HepG2 (cell line): Measurements from ENCODE around the gene DOCK4. TPM values are rescaled to one million over a fixed set of nuclear protein-coding genes. Genes with fewer than 3 reads are reported as not detected.

Experiments
- ATAC-seq: fragments of 200-7000 bp; cut with Tn5 transposase; 3 replicates; pipeline ENCODE4 v1.9.1; 2020; ENCODE audit warnings: mild to moderate bottlenecking, moderate library complexity
- BruUV-seq: library from RNA; stranded (reverse); fragments of 400-500 nt; replicated peaks from 2 replicates; lab custom pipeline; 2021; lab: Mats Ljungman, UMichigan
- CTCF ChIA-PET: fragments of 300-600 bp; formaldehyde crosslinking; extraction: SDS; loops from one replicate; lab custom pipeline; 2021; ENCODE audit warnings: low total read pairs, inconsistent platforms, low intra/inter-chr PET ratio; lab: Yijun Ruan, JAX
- POLR2A ChIA-PET: fragments of 350-600 bp; sonication (Branson Sonifier 250); formaldehyde crosslinking; loops from one replicate; lab custom pipeline; 2020; ENCODE audit warnings: antibody characterized with exemption, inconsistent platforms; lab: Yijun Ruan, JAX
- DNase-seq: peaks from one replicate; pipeline ENCODE4 v3.0.0-alpha.2; 2015; ENCODE audit warnings: low spot score
- FAIRE-seq: peaks from 3 replicates; lab custom pipeline; 2011; peaks lifted over from hg19 to GRCh38; lab: Jason Lieb, UNC
- H2AFZ ChIP-seq: one replicate; pipeline ENCODE4 v1.6.1; 2011; ENCODE audit warnings: low read length, inconsistent platforms
- H3K27ac ChIP-seq: fragments of 300-600 bp; 3 replicates; pipeline ENCODE4 v1.8.0; 2011; ENCODE audit warnings: mixed run types, mild to moderate bottlenecking, mixed read lengths, low read length, inconsistent platforms; ENCODE audit not compliant: insufficient read depth; ENCODE audit errors: extremely low read length
- H3K27me3 ChIP-seq, 2 experiments: fragments of 200-600 bp in 1 of 2; 2 replicates in 1 of 2; 3 replicates in 1 of 2; pipeline versions ENCODE4 v1.6.0 to v1.8.0; 2011; ENCODE audit warnings: low read length in 2 of 2, mild to moderate bottlenecking in 2 of 2, moderate library complexity in 2 of 2, inconsistent platforms in 1 of 2; ENCODE audit not compliant: insufficient read depth in 2 of 2, control insufficient read depth in 1 of 2
- H3K36me3 ChIP-seq, 2 experiments: fragments of 200-600 bp in 1 of 2; replicated peaks in 1 of 2; 2 replicates in 1 of 2; 3 replicates in 1 of 2; pipeline versions ENCODE4 v1.5.1 to v1.8.0; 2011; ENCODE audit warnings: low read length in 2 of 2, inconsistent platforms in 1 of 2; ENCODE audit not compliant: insufficient read depth in 2 of 2, control insufficient read depth in 1 of 2
- H3K4me1 ChIP-seq: 2 replicates; pipeline ENCODE4 v1.5.1; 2012; ENCODE audit warnings: low read length, inconsistent platforms; ENCODE audit not compliant: insufficient read depth
- H3K4me2 ChIP-seq: 2 replicates; pipeline ENCODE4 v1.6.0; 2011; ENCODE audit warnings: low read depth, low read length, inconsistent platforms
- H3K4me3 ChIP-seq, 3 experiments: fragments of 200-600 bp in 1 of 3; sonication (generic), shearing (Covaris generic) in 1 of 3; replicated peaks in 1 of 3; 2 replicates each; pipeline ENCODE4 v1.5.1; 2011 to 2016; ENCODE audit warnings: low read length in 3 of 3, inconsistent platforms in 2 of 3, low read depth in 2 of 3, mild to moderate bottlenecking in 2 of 3, control low read depth in 1 of 3, mixed read lengths in 1 of 3; ENCODE audit not compliant: insufficient read depth in 1 of 3
- H3K79me2 ChIP-seq: one replicate; pipeline ENCODE4 v1.6.1; 2011; ENCODE audit warnings: low read length, inconsistent platforms; ENCODE audit not compliant: insufficient read depth
- H3K9ac ChIP-seq: 2 replicates; pipeline ENCODE4 v1.6.0; 2011; ENCODE audit warnings: mild to moderate bottlenecking, low read depth, low read length, inconsistent platforms; ENCODE audit not compliant: insufficient read depth
- H3K9me3 ChIP-seq: 2 replicates; pipeline ENCODE4 v1.5.1; 2012; ENCODE audit warnings: mild to moderate bottlenecking, low read length
- H4K20me1 ChIP-seq: 2 replicates; pipeline ENCODE4 v1.6.0; 2011; ENCODE audit warnings: inconsistent platforms, mild to moderate bottlenecking, low read length, moderate library complexity; ENCODE audit not compliant: insufficient read depth
- ASH2L ChIP-seq: fragments of 300-600, 200-600 bp; sonication (generic); IDR thresholded peaks from 2 replicates; pipeline ENCODE4 v1.7.0; 2017; ENCODE audit warnings: low read depth, mild to moderate bottlenecking, moderate library complexity, mixed read lengths, low read length; ENCODE audit not compliant: insufficient read length
- CENPT ChIP-seq: sonication (generic); formaldehyde crosslinking; IDR thresholded peaks from 2 replicates; pipeline ENCODE4 v1.8.0; 2022; ENCODE audit warnings: low read depth, mild to moderate bottlenecking, moderate library complexity, missing genetic modification reagents
- CREBL2 ChIP-seq: sonication (generic); formaldehyde crosslinking; IDR thresholded peaks from 2 replicates; pipeline ENCODE4 v1.8.1; 2023; ENCODE audit warnings: missing genetic modification reagents, mild to moderate bottlenecking, borderline replicate concordance
- DZIP1 ChIP-seq: sonication (generic); formaldehyde crosslinking; IDR thresholded peaks from 2 replicates; pipeline ENCODE4 v1.5.0; 2020; ENCODE audit warnings: mild to moderate bottlenecking, missing genetic modification reagents
- HMGXB4 ChIP-seq, 2 experiments: sonication (generic) in 1 of 2; formaldehyde crosslinking in 1 of 2; IDR thresholded peaks; 2 replicates each; pipeline versions ENCODE4 v1.4.0 to v1.6.1; 2018 to 2020; ENCODE audit warnings: missing genetic modification reagents in 2 of 2, borderline replicate concordance in 1 of 2, low read depth in 1 of 2, mild to moderate bottlenecking in 1 of 2, missing biosample characterization in 1 of 2
- MXI1 ChIP-seq: IDR thresholded peaks from 3 replicates; pipeline ENCODE4 v1.6.1; 2012; ENCODE audit warnings: low read depth, low read length, inconsistent platforms, borderline replicate concordance
- POGZ ChIP-seq: sonication (generic); formaldehyde crosslinking; IDR thresholded peaks from 2 replicates; pipeline ENCODE4 v1.4.0; 2020; ENCODE audit warnings: mild to moderate bottlenecking, missing genetic modification reagents
- TBP ChIP-seq: sonication (generic); formaldehyde crosslinking; IDR thresholded peaks from 2 replicates; pipeline ENCODE4 v1.5.0; 2020; ENCODE audit warnings: missing genetic modification reagents
- ZKSCAN1 ChIP-seq: fragments of 150-350 bp; IDR thresholded peaks from 2 replicates; pipeline ENCODE4 v1.6.1; 2014; ENCODE audit warnings: low read length
- ZNF296 ChIP-seq: sonication (generic); formaldehyde crosslinking; conservative IDR thresholded peaks from 2 replicates; pipeline ENCODE4 v1.5.0; 2020; ENCODE audit warnings: mild to moderate bottlenecking, missing genetic modification reagents
- ZNF652 ChIP-seq: IDR thresholded peaks from 2 replicates; pipeline ENCODE4 v1.6.1; 2016; ENCODE audit warnings: low read depth, borderline replicate concordance
- WGBS: methylation state at CpG from one replicate; pipeline ENCODE4 v1.1.6; 2017; ENCODE audit warnings: low lambda C conversion rate; 5-methylcytosine and 5-hydroxymethylcytosine counted together
- in situ Hi-C: cut with HindIII; loops from 2 replicates; pipeline ENCODE4 v1.10.0; 2017; ENCODE audit warnings: low pct_unique_long_range_greater_than_20kb; ENCODE audit not compliant: extremely low pct_ligation_motif_present
- intact Hi-C: fragments of 100-400 bp; cut with micrococcal nuclease; formaldehyde crosslinking; loops from one replicate; pipeline ENCODE4 v1.10.0; 2022; ENCODE audit not compliant: unreplicated experiment
- polyA plus RNA-seq, 8 experiments: library from polyadenylated mRNA; depleted of rRNA in 3 of 8; stranded (reverse) in 7 of 8; unstranded in 1 of 8; fragments of >200 nt; fragmentation: Illumina TruSeq in 4 of 8; extraction: Trizol in 4 of 8; gene quantifications; 2 replicates each; pipeline versions ENCODE4 v1.2.1 to v1.2.3, GENCODE V29; 2011 to 2016; ENCODE audit warnings: low read depth in 4 of 8, missing spikeins in 1 of 8, mixed read lengths in 1 of 8; ENCODE audit not compliant: insufficient read depth in 1 of 8
- total RNA-seq, 5 experiments: library from RNA; depleted of rRNA; stranded (reverse); fragments of >200 nt; fragmentation: Illumina TruSeq; extraction: Trizol; gene quantifications; 2 replicates each; pipeline ENCODE4 v1.2.3, GENCODE V29; 2016; ENCODE audit warnings: low read depth in 1 of 5

The DOCK4 gene
- total and polyA plus RNA-seq, 2 of the 13 experiments (the other 11 are each of a cell fraction or from before 2014, with no cell fraction given), result 13.5 to 17.4 TPM

GRCh38 chr7:111873326-111873646 is 332.9 kb downstream of the DOCK4 start (continued):
- TF ChIP-seq ASH2L (no peak), POGZ (no peak), ZNF296 (CRISPR knock-in tag) (no peak), CENPT (CRISPR knock-in tag) (no peak), TBP (CRISPR knock-in tag) (no peak), ZKSCAN1 (no peak), CREBL2 (CRISPR knock-in tag) (no peak), MXI1 (no peak)
- TF ChIP-seq, all 625 proteins: peak for 0

- 94% methylated on average over 4 of the region's 4 CpGs for WGBS
- Histone ChIP-seq H3K27me3 (no peaks in the 10 kb centered on the region), H2AFZ (no peak overlapping the region), H3K4me3 (no peak overlapping the region), H3K9ac (no peak overlapping the region), H3K9me3 (no peaks in the 10 kb centered on the region), H4K20me1 (no peaks in the 10 kb centered on the region), H3K4me2 (no peak overlapping the region), H3K4me1 (no peaks in the 10 kb centered on the region), H3K79me2 (no peaks in the 10 kb centered on the region), H3K27ac (no peak overlapping the region), H3K36me3 (peaks cover 1 to 12% of the 10 kb centered on the region in 2 experiments; a peak in 3 of 5 replicates)
- BruUV-seq, result no TSS peak
- no peak for TF ChIP-seq HMGXB4 (CRISPR knock-in tag; IDR thresholded peaks at IDR 0.05; ENCODE audit: borderline replicate concordance in 1 of 2, low read depth in 1 of 2)
- no peak for TF ChIP-seq DZIP1 (CRISPR knock-in tag)
- peak; percentile 64; the same call in 1 of the 2 replicates for TF ChIP-seq ZNF652 (CRISPR knock-in tag)
- in situ Hi-C loops (no loop called here), intact Hi-C loops (no loop called here)
- ChIA-PET POLR2A (no interaction called here), CTCF (no interaction called here)
- no peak for ATAC-seq
- no peak for DNase-seq
- FAIRE-seq, result no peak
These were observed 333.5 kb downstream of the DOCK4 start for GRCh38 chr7:111872450-111873325.
